HG02759 (cell line): ENCODE measurements around the gene COL15A1.

ENCODE experiments used
- ATAC-seq: cut with Tn5 transposase; IDR thresholded peaks from one replicate; pipeline ENCODE4 v1.9.1; 2021; ENCODE audit warnings: mild to moderate bottlenecking, moderate library complexity; ENCODE audit not compliant: unreplicated experiment

The COL15A1 gene

GRCh38 chr9:98971168-98971914, 27.6 kb downstream of the COL15A1 start:
- no peak for ATAC-seq

DNA sequence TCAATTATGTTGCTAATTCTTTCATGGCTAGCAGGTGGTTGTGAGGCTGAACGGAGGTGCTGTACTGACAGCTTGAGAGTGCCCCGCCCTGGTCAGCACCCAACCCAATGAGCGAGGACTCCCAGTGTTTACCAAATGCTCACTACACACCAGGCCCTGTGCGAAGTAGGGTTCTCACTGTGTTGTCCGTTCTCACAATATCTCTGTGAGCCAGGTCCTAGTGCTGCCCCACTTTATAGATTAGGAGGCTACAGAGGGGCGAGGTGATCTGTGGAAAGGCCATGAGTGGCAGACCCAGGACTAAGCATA, 28.2 kb downstream of the COL15A1 start:
- ATAC-seq: no peak

- ATAC-seq: no peak
These were observed 29.0 kb downstream of the COL15A1 start for GRCh38 chr9:98972716-98973115.

DNA sequence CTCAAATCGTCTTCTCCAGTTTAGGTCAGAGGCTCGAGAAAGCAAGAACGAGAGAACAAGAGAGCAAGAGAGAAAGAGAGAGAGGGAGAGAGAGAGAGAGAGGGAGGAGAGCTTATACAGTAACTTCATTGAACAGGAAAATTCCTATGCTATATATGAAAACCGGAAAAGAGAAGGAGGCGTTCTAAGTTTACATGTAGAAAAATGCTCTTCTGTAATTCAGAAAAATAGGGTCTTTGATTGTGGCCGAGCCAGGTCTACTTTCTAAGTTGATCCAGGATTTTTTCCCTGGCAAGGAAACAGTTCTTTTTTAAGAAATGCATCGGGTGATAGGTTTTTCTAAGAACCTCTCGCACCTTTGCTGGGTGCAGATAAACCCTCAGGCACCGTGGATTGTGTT, 29.5 kb downstream of the COL15A1 start:
- ATAC-seq: no peak

- ATAC-seq: no peak
These were observed 29.9 kb downstream of the COL15A1 start for GRCh38 chr9:98973576-98973975.

- ATAC-seq: no peak
These were observed 30.4 kb downstream of the COL15A1 start for GRCh38 chr9:98974106-98974505.

- ATAC-seq: no peak
These were observed 30.8 kb downstream of the COL15A1 start for GRCh38 chr9:98974554-98974953.

- ATAC-seq: peak; percentile 96
These were observed 31.4 kb downstream of the COL15A1 start for GRCh38 chr9:98974994-98975712.

- no peak for ATAC-seq
These were observed 32.1 kb downstream of the COL15A1 start for GRCh38 chr9:98975838-98976237.

- no peak for ATAC-seq
These were observed 33.6 kb downstream of the COL15A1 start for GRCh38 chr9:98977246-98977714.

GRCh38 chr9:98977813-98978212, 34.1 kb downstream of the COL15A1 start:
- no peak for ATAC-seq

GRCh38 chr9:98978231-98978681, 34.5 kb downstream of the COL15A1 start:
- no peak for ATAC-seq

DNA sequence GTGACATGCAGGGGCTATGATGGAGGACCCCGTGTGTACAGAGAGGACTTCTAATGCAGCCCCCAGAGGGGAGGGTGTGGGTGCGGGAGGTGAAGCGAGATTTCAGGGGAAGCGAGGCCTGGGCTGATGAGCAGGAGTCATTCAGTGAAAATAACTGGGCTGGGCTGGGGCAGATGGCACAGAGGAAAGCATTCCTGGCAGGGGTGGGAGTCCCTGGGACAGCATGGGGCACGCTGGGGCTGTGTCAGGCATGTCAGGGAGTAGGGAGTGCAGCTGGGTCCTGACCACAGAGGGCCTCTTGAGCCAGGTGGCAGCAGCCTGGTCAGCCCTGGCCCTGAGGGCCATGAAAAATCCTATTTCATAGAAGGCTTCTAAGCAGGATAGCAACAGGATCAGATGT, 36.6 kb downstream of the COL15A1 start:
- no peak for ATAC-seq

- no peak for ATAC-seq
These were observed 39.9 kb downstream of the COL15A1 start for GRCh38 chr9:98983295-98984268.

GRCh38 chr9:98985596-98985995, 41.9 kb downstream of the COL15A1 start:
- ATAC-seq: no peak

DNA sequence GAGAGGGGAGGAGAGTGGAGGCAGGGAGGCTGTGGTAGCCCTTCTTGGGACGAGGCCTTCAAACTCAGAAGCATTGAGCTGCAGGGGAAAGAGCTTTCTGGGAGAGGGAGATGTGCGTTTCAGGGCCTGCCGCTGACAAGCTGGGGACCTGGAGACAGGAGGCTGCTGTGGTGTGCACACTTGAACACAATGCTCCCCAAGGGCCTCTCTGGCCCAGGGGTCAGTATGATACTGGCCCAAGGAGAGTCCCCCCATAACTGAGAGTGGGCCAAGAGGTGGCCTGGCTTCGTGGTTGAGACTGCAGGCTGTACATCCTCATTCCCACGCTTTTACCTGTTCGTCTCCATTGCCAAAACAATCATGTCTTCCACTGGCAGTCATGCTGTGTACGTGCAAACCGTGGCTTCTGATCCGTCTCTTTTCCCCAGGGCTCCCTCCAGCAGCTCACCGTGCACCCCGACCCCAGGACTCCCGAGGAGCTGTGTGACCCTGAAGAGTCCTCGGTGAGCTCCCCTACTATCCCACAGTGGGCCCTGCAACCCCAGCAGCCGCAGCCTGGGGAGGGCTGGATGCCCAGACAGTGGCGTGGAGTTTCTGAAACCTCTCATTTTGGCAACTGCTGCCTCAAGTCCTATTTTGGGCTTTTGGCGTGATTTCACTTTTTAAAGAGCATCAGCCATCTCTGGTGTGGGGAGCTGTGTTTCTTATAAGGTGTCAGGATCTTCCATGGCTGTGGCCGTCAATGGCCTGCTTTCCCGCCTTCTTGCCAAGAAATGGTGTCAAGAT, 43.4 kb downstream of the COL15A1 start:
- no peak for ATAC-seq

DNA sequence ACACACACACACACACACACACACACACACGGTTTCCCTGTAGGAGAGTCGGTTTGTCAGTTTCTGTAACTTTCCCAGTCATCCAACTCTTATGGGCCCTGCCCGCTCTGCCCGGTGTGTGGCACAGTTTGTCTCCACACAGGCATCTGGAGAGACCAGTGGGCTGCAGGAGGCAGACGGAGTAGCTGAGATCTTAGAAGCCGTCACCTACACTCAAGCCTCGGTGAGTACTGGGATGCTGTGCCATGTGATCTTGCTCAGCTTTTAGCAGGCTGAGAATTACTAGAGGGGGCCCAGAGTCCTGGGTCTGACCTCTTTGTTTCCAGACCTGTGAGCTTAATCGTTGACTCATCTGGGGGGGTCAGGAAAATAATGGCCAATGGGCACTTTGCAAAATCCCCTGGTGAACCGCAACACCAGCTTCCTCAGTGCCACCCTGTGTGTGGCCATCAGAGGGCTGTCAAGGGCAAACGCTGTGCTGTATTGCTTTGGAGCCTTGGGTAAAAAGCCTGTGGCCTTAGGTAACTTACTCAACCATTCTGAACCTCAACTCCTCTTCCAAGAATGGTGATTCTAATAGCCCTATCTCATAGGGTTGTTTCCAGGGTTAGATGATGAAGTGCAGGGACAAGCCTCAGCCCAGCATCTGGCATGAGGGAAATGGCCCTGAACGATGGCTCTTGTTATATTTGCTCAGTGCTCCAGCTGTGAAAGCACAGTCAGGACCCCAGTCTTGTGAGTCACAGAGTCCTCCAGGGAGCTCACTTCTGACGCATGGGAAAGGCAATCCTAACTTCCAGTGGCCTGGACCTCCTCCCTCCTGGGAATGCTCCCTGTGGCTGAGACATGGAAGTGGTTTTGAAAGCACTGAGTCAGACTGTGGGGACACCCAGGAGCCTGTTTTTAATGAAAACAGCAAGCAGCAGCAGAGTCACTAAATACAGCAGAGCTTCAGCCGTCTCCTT, 45.6 kb downstream of the COL15A1 start:
- no peak for ATAC-seq

DNA sequence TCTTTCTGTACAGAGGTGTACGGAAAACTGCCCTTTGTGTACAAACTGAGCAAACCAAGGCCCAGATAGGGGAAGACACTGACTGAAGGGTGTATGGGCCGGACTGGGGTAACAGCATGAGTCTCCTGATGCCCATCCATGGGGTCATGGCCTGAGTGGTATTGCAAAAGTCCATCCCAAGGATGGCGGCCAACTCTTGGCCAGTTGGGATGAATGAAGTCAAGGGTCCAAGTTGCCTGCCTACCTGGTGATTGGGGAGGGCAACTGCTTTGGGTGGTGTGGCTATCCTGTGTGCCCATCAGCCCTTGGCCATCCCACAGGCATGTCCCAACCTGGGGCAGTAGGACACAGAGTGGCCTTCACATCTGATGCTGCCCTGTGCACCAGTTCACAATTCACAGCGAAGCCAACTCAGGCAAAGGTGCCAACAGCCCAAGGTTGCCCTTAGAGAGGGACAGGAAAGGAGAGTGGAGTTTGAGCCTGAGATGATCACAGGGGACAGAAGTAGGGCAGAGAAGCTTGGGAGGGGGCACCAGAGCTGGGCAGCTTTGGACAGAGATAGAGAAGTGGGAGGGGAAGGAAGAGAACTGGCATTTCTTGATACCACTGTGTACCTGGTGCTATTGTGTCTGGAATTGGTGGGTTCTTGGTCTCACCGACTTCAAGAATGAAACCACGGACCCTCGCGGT, 46.6 kb downstream of the COL15A1 start:
- no peak for ATAC-seq
